SK-N-SH treated with all-trans-retinoic acid at 6 μM for 48 hours (cell line): ENCODE measurements around the gene HTT.

Source experiments
- ATAC-seq: fragments of 200-7000 bp; cut with Tn5 transposase; 3 replicates; pipeline ENCODE4 v1.9.1; 2020; ENCODE audit warnings: mild to moderate bottlenecking, moderate library complexity
- ARNTL ChIP-seq: fragments of 450-650 bp; formaldehyde crosslinking; IDR thresholded peaks from 2 replicates; pipeline ENCODE4 v1.5.0; 2020; ENCODE audit warnings: low read depth, mild to moderate bottlenecking, moderate library complexity, borderline replicate concordance
- BACH2 ChIP-seq: fragments of 250-450 bp; sonication (Bioruptor Pico); IDR thresholded peaks from 2 replicates; pipeline ENCODE4 v1.9.0; 2021; ENCODE audit warnings: mild to moderate bottlenecking, borderline replicate concordance
- CSDC2 ChIP-seq: fragments of 250-450 bp; sonication (Bioruptor Pico); IDR thresholded peaks from 2 replicates; pipeline ENCODE4 v1.5.0; 2020; ENCODE audit warnings: mild to moderate bottlenecking, moderate library complexity
- CSRNP3 ChIP-seq: fragments of 250-450 bp; sonication (Bioruptor Pico); IDR thresholded peaks from 2 replicates; pipeline ENCODE4 v1.5.1; 2021; ENCODE audit warnings: mild to moderate bottlenecking, moderate library complexity
- GLIS3 ChIP-seq: fragments of 250-450 bp; sonication (Bioruptor Pico); IDR thresholded peaks from 2 replicates; pipeline ENCODE4 v1.5.0; 2020; ENCODE audit warnings: mild to moderate bottlenecking, moderate library complexity
- ISL1 ChIP-seq: fragments of 250-450 bp; sonication (Bioruptor Pico); IDR thresholded peaks from 2 replicates; pipeline ENCODE4 v2.1.2; 2022; ENCODE audit warnings: mild to moderate bottlenecking, moderate library complexity
- OSR1 ChIP-seq: fragments of 250-450 bp; sonication (Bioruptor Pico); IDR thresholded peaks from 2 replicates; pipeline ENCODE4 v1.8.0; 2022; ENCODE audit warnings: moderate library complexity, mild to moderate bottlenecking, inconsistent platforms
- PPARA ChIP-seq: fragments of 250-450 bp; sonication (Bioruptor Pico); IDR thresholded peaks from 2 replicates; pipeline ENCODE4 v1.5.0; 2020; ENCODE audit warnings: mild to moderate bottlenecking, borderline replicate concordance
- RARB ChIP-seq: fragments of 250-450 bp; sonication (Bioruptor Pico); IDR thresholded peaks from 2 replicates; pipeline ENCODE4 v1.8.0; 2021; ENCODE audit warnings: mild to moderate bottlenecking, moderate library complexity
- TCF4 ChIP-seq: fragments of 250-450 bp; sonication (Bioruptor Pico); IDR thresholded peaks from 2 replicates; pipeline ENCODE4 v1.8.0; 2021; ENCODE audit warnings: mild to moderate bottlenecking, moderate library complexity, borderline replicate concordance
- TOX ChIP-seq: fragments of 250-450 bp; sonication (Bioruptor Pico); IDR thresholded peaks from 2 replicates; pipeline ENCODE4 v1.8.0; 2021; ENCODE audit warnings: mild to moderate bottlenecking, moderate library complexity, borderline replicate concordance
- TSHZ2 ChIP-seq: fragments of 250-450 bp; sonication (Bioruptor Pico); IDR thresholded peaks from 2 replicates; pipeline ENCODE4 v1.5.0; 2020; ENCODE audit warnings: mild to moderate bottlenecking, moderate library complexity
- ZC3H10 ChIP-seq: fragments of 250-450 bp; sonication (Bioruptor Pico); IDR thresholded peaks from 2 replicates; pipeline ENCODE4 v1.5.1; 2021; ENCODE audit warnings: mild to moderate bottlenecking, moderate library complexity
- ZFP3 ChIP-seq: fragments of 250-450 bp; sonication (Bioruptor Pico); IDR thresholded peaks from 2 replicates; pipeline ENCODE4 v1.5.0; 2020; ENCODE audit warnings: mild to moderate bottlenecking, moderate library complexity
- ZFP30 ChIP-seq: fragments of 450-650 bp; formaldehyde crosslinking; IDR thresholded peaks from 2 replicates; pipeline ENCODE4 v1.5.0; 2022; ENCODE audit warnings: mild to moderate bottlenecking, moderate library complexity
- ZNF565 ChIP-seq: fragments of 450-650 bp; formaldehyde crosslinking; conservative IDR thresholded peaks from 2 replicates; pipeline ENCODE4 v1.5.0; 2020; ENCODE audit warnings: low read depth, mild to moderate bottlenecking, moderate library complexity
- ZNF70 ChIP-seq: fragments of 450-650 bp; formaldehyde crosslinking; IDR thresholded peaks from 2 replicates; pipeline ENCODE4 v1.5.0; 2020; ENCODE audit warnings: mild to moderate bottlenecking, moderate library complexity
- ZNF8 ChIP-seq: fragments of 450-650 bp; formaldehyde crosslinking; IDR thresholded peaks from 2 replicates; pipeline ENCODE4 v1.5.0; 2020; ENCODE audit warnings: mild to moderate bottlenecking, moderate library complexity
- TF ChIP-seq, protein P1 (sequence below): fragments of 250-450 bp; sonication (Bioruptor Pico); IDR thresholded peaks from 2 replicates; pipeline ENCODE4 v1.5.1; 2020; ENCODE audit warnings: low read depth, mild to moderate bottlenecking, moderate library complexity
- TF ChIP-seq, protein P2 (sequence below): fragments of 250-450 bp; sonication (Bioruptor Pico); IDR thresholded peaks from 2 replicates; pipeline ENCODE4 v1.8.0; 2020; ENCODE audit warnings: mild to moderate bottlenecking, moderate library complexity, borderline replicate concordance
- TF ChIP-seq, protein P3 (sequence below): fragments of 250-450 bp; sonication (Bioruptor Pico); IDR thresholded peaks from 2 replicates; pipeline ENCODE4 v1.8.0; 2021; ENCODE audit warnings: low read depth, mild to moderate bottlenecking, moderate library complexity, borderline replicate concordance

The HTT gene

GRCh38 chr4:3218824-3219760, 144.6 kb downstream of the HTT start:
- TF ChIP-seq OSR1 (CRISPR knock-in tag) = no peak
- TF ChIP-seq ARNTL = no peak
- no peak; the same call in 1 of the 2 replicates for TF ChIP-seq TCF4
- TF ChIP-seq, protein P1, sequence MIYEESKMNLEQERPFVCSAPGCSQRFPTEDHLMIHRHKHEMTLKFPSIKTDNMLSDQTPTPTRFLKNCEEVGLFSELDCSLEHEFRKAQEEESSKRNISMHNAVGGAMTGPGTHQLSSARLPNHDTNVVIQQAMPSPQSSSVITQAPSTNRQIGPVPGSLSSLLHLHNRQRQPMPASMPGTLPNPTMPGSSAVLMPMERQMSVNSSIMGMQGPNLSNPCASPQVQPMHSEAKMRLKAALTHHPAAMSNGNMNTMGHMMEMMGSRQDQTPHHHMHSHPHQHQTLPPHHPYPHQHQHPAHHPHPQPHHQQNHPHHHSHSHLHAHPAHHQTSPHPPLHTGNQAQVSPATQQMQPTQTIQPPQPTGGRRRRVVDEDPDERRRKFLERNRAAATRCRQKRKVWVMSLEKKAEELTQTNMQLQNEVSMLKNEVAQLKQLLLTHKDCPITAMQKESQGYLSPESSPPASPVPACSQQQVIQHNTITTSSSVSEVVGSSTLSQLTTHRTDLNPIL (CRISPR knock-in tag) = no peak
- no peak for TF ChIP-seq ISL1
- no peak for ATAC-seq

- no peak for ATAC-seq
- TF ChIP-seq ZC3H10 (CRISPR knock-in tag) (no peak), TOX (CRISPR knock-in tag) (no peak), PPARA (CRISPR knock-in tag) (no peak), TCF4 (no peak), CSDC2 (CRISPR knock-in tag) (no peak), ZFP3 (CRISPR knock-in tag) (no peak), OSR1 (CRISPR knock-in tag) (no peak), ZFP30 (no peak), TSHZ2 (CRISPR knock-in tag) (no peak), ARNTL (no peak), ZNF70 (CRISPR knock-in tag) (no peak), ISL1 (no peak), GLIS3 (no peak), ZNF565 (CRISPR knock-in tag) (no peak), RARB (no peak)
- TF ChIP-seq, protein P2, sequence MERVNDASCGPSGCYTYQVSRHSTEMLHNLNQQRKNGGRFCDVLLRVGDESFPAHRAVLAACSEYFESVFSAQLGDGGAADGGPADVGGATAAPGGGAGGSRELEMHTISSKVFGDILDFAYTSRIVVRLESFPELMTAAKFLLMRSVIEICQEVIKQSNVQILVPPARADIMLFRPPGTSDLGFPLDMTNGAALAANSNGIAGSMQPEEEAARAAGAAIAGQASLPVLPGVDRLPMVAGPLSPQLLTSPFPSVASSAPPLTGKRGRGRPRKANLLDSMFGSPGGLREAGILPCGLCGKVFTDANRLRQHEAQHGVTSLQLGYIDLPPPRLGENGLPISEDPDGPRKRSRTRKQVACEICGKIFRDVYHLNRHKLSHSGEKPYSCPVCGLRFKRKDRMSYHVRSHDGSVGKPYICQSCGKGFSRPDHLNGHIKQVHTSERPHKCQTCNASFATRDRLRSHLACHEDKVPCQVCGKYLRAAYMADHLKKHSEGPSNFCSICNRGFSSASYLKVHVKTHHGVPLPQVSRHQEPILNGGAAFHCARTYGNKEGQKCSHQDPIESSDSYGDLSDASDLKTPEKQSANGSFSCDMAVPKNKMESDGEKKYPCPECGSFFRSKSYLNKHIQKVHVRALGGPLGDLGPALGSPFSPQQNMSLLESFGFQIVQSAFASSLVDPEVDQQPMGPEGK = no peak
- TF ChIP-seq, protein P3, sequence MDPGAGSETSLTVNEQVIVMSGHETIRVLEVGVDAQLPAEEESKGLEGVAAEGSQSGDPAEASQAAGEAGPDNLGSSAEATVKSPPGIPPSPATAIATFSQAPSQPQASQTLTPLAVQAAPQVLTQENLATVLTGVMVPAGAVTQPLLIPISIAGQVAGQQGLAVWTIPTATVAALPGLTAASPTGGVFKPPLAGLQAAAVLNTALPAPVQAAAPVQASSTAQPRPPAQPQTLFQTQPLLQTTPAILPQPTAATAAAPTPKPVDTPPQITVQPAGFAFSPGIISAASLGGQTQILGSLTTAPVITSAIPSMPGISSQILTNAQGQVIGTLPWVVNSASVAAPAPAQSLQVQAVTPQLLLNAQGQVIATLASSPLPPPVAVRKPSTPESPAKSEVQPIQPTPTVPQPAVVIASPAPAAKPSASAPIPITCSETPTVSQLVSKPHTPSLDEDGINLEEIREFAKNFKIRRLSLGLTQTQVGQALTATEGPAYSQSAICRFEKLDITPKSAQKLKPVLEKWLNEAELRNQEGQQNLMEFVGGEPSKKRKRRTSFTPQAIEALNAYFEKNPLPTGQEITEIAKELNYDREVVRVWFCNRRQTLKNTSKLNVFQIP (CRISPR knock-in tag) = no peak
These were observed 145.4 kb downstream of the HTT start for GRCh38 chr4:3219761-3220475.

- no peak for ATAC-seq
- TF ChIP-seq TCF4 = no peak
- no peak for TF ChIP-seq ISL1
- TF ChIP-seq CSDC2 (CRISPR knock-in tag) = no peak
- no peak for TF ChIP-seq RARB
- no peak for TF ChIP-seq TOX (CRISPR knock-in tag)
- no peak for TF ChIP-seq ZNF8 (CRISPR knock-in tag)
- TF ChIP-seq BACH2 (CRISPR knock-in tag) = no peak
- no peak for TF ChIP-seq CSRNP3 (CRISPR knock-in tag)
- TF ChIP-seq ZNF565 (CRISPR knock-in tag) = no peak
- TF ChIP-seq TSHZ2 (CRISPR knock-in tag) = no peak
- TF ChIP-seq, protein P2 = no peak
These were observed 146.1 kb downstream of the HTT start for GRCh38 chr4:3220476-3221183.
